ENCODE results near the gene ZSWIM8. TPM values are rescaled to one million over a fixed set of nuclear protein-coding genes. Genes with fewer than 3 reads are reported as not detected.

Gene ZSWIM8
- polyA plus RNA-seq, 1 donor (not counting 4 experiments of a cell fraction or from before 2014, with no cell fraction given): 34.2 TPM

GRCh38 chr10:73774637-73775036 is 10.8 kb upstream of the ZSWIM8 start:
- Histone ChIP-seq H3K4me2 (ENCODE audit: control insufficient read depth, extremely low read depth, insufficient read depth, low read depth, low read length) (peak overlapping the region; percentile 82), H3K4me3 (ENCODE audit: control insufficient read depth in 2 of 3, extremely low read depth in 1 of 3, insufficient read depth in 2 of 3, low read depth in 1 of 3, low read length in 3 of 3) (peak overlapping the region; percentile 34 to 74 (median 52)), H3K27ac (ENCODE audit: control insufficient read depth, insufficient read depth, low read length) (no peak overlapping the region), H3K4me1 (ENCODE audit: control insufficient read depth, extremely low read depth, insufficient read depth, low read length) (peaks cover 29% of the 10 kb centered on the region), H3K9me3 (ENCODE audit: control insufficient read depth, low read depth, low read length) (no peaks in the 10 kb centered on the region), H3K79me2 (ENCODE audit: control insufficient read depth, insufficient read depth, low read length) (peaks cover 36% of the 10 kb centered on the region), H3K36me3 (ENCODE audit: control insufficient read depth in 2 of 2, extremely low read depth in 1 of 2, insufficient read depth in 2 of 2, low read length in 2 of 2) (peaks cover 15 to 30% of the 10 kb centered on the region in 2 experiments), H3K27me3 (ENCODE audit: control insufficient read depth, extremely low read depth, insufficient read depth, low read length) (no peaks in the 10 kb centered on the region), H3K9ac (ENCODE audit: control insufficient read depth, extremely low read depth, insufficient read depth, low read length) (peak overlapping the region; percentile 29), H2AFZ (ENCODE audit: control insufficient read depth, low read length) (no peak overlapping the region), H3K9me1 (ENCODE audit: control insufficient read depth, extremely low read depth, insufficient read depth, low read length) (no peaks in the 10 kb centered on the region), H4K20me1 (ENCODE audit: control insufficient read depth, extremely low read depth, insufficient read depth, low read length) (peaks cover 5% of the 10 kb centered on the region)
- DNase-seq (ENCODE audit: low read depth, low spot score): no peak
- TF ChIP-seq EZH2 (IDR thresholded peaks at IDR 0.05; ENCODE audit: low read length) (no peak), CTCF (optimal IDR thresholded peaks at IDR 0.05 in 1 of 3, IDR thresholded peaks at IDR 0.05 in 1 of 3, conservative IDR thresholded peaks at IDR 0.05 in 1 of 3; ENCODE audit: extremely low read depth in 1 of 3, insufficient read depth in 2 of 3, low read length in 3 of 3) (no peak)
- dilution Hi-C loops (cut with MboI; ENCODE audit: extremely low pct_ligation_motif_present, low sequenced_read_pairs): no loop called here
- FAIRE-seq: no peak

- Histone ChIP-seq H3K4me3 (ENCODE audit: control insufficient read depth in 2 of 3, extremely low read depth in 1 of 3, insufficient read depth in 2 of 3, low read depth in 1 of 3, low read length in 3 of 3) (no peak overlapping the region), H3K9me3 (ENCODE audit: control insufficient read depth, low read depth, low read length) (no peaks in the 10 kb centered on the region), H3K79me2 (ENCODE audit: control insufficient read depth, insufficient read depth, low read length) (peaks cover 60% of the 10 kb centered on the region), H4K20me1 (ENCODE audit: control insufficient read depth, extremely low read depth, insufficient read depth, low read length) (peaks cover 5% of the 10 kb centered on the region), H3K36me3 (ENCODE audit: control insufficient read depth in 2 of 2, extremely low read depth in 1 of 2, insufficient read depth in 2 of 2, low read length in 2 of 2) (peaks cover 6 to 16% of the 10 kb centered on the region in 2 experiments), H3K4me1 (ENCODE audit: control insufficient read depth, extremely low read depth, insufficient read depth, low read length) (peaks cover 28% of the 10 kb centered on the region), H3K27me3 (ENCODE audit: control insufficient read depth, extremely low read depth, insufficient read depth, low read length) (no peaks in the 10 kb centered on the region), H3K4me2 (ENCODE audit: control insufficient read depth, extremely low read depth, insufficient read depth, low read depth, low read length) (no peak overlapping the region), H3K9ac (ENCODE audit: control insufficient read depth, extremely low read depth, insufficient read depth, low read length) (no peak overlapping the region), H3K27ac (ENCODE audit: control insufficient read depth, insufficient read depth, low read length) (no peak overlapping the region), H3K9me1 (ENCODE audit: control insufficient read depth, extremely low read depth, insufficient read depth, low read length) (no peaks in the 10 kb centered on the region), H2AFZ (ENCODE audit: control insufficient read depth, low read length) (no peak overlapping the region)
- dilution Hi-C loops (cut with MboI; ENCODE audit: extremely low pct_ligation_motif_present, low sequenced_read_pairs): no loop called here
- DNase-seq (ENCODE audit: low read depth, low spot score): no peak
- FAIRE-seq: no peak
- TF ChIP-seq EZH2 (IDR thresholded peaks at IDR 0.05; ENCODE audit: low read length) (no peak), CTCF (optimal IDR thresholded peaks at IDR 0.05 in 1 of 3, IDR thresholded peaks at IDR 0.05 in 1 of 3, conservative IDR thresholded peaks at IDR 0.05 in 1 of 3; ENCODE audit: extremely low read depth in 1 of 3, insufficient read depth in 2 of 3, low read length in 3 of 3) (no peak)
These were observed 6.4 kb upstream of the ZSWIM8 start for GRCh38 chr10:73779018-73779417.
